ENCODE results near the gene SRGAP1. TPM values are rescaled to one million over a fixed set of nuclear protein-coding genes. Genes with fewer than 3 reads are reported as not detected.
A peak's percentile ranks its signal among the peaks of the same experiment; 100 is the strongest.

SRGAP1 gene
- total RNA-seq, 8 experiments from 2014 or later = 2.2 to 11.4 (median 8.3) TPM

DNA sequence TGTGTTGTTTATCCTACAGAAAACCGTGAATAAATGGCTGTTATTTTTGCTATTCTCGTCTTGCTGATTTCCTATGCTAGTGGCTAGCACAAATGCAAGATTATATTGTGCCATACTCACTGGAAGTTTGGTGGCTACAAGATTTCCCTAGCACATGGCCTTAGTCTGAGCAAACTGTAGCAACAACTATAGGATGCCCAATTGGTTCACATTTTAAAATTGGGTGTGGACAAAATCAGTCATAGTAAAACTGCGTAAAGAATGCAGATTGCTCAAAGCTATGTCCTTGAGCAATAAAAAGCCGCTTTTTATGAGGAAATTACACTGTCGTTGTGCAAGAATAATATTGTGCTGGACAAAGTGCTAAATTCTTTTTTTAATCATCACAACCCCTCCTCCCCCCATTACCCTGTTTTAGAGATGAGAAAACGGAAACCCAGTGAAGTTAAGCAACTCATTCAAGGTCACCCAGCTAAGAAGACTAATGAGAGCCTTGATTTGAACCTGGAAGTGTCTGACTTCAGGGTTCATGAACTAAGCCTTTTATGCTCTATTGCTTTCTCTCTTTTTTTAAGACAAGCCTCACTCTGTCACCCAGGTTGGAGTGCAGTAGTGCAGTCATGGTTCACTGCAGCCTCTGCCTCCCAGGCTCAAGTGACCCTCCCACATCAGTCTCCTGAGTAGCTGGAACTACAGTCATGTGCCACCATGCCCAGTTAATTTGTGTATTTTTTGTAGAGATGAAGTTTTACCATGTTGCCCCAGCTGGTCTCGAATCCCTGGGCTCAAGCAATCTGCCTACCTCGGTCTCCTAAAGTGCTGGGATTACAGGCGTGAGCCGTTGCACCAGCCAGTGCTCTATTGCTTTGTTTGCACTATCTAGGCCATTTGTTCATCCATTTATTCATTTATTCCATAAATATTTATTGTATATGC is 73.6 kb downstream of the SRGAP1 start:
- in situ Hi-C loops (cut with MboI; ENCODE audit: low pct_unique_long_range_greater_than_20kb in 2 of 9, low sequenced_read_pairs in 9 of 9, unreplicated experiment in 9 of 9) = no loop called here
- Histone ChIP-seq H3K4me3 (no peak overlapping the region), H3K27ac (no peak overlapping the region), H3K4me1 (replicated peaks in 1 of 2) (peaks cover 20 to 35% of the 10 kb centered on the region in 2 donors)
- 0 to 96% (median 88%) methylated on average over 3 to 10 of the region's 10 CpGs for WGBS, 10 experiments
- peak in 7 of 8 experiments; percentile 35 to 82 (median 62) for ATAC-seq (replicated peaks in 6 of 8)

DNA sequence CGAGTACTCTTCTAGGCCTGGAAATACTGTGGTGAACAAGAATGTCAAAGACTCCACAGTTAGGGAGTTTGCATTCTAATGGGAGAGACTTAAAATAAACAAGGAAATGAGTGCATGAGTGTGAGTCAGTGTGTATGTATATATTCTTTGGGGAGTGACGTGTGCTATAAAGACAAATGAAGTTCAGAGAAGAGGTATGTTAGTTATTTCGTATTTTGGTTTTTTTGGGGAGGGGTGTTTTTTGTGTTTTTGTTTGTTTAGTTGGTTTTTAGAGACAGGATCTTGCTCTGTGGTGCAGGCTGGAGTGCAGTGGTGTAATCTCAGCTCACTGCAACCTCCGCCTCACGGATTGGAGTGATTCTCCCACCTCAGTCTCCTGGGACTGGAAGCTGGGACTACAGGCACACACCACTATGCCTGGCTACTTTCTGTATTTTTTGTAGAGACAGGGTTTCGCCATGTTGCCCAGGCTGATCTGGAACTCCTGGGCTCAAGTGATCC is 74.3 kb downstream of the SRGAP1 start:
- H3K4me3 ChIP-seq = no peak overlapping the region
- no peak overlapping the region for H3K27ac ChIP-seq
- 0 to 88% (median 67%) methylated on average over 1 to 6 of the region's 6 CpGs; no CpG with 5 or more reads in 3 of the 10 experiments for WGBS, 10 experiments
- peak in 6 of 8 experiments; percentile 5 to 91 (median 46) for ATAC-seq (replicated peaks in 6 of 8)
- in situ Hi-C loops (cut with MboI; ENCODE audit: low pct_unique_long_range_greater_than_20kb in 2 of 9, low sequenced_read_pairs in 9 of 9, unreplicated experiment in 9 of 9) = no loop called here
- peaks cover 20 to 35% of the 10 kb centered on the region in 2 donors for H3K4me1 ChIP-seq (replicated peaks in 1 of 2)

GRCh38 chr12:63919756-63920155 is 75.3 kb downstream of the SRGAP1 start:
- no peak for ATAC-seq (replicated peaks in 6 of 8)
- WGBS, 10 experiments = 82 to 100% (median 94%) methylated on average over 1 to 2 of the region's 2 CpGs; no CpG with 5 or more reads in 4 of the 10 experiments
- Histone ChIP-seq H3K27ac (no peak overlapping the region), H3K4me1 (replicated peaks in 1 of 2) (peaks cover 20 to 27% of the 10 kb centered on the region in 2 donors), H3K4me3 (no peak overlapping the region)
- in situ Hi-C loops (cut with MboI; ENCODE audit: low pct_unique_long_range_greater_than_20kb in 2 of 9, low sequenced_read_pairs in 9 of 9, unreplicated experiment in 9 of 9) = no loop called here

DNA sequence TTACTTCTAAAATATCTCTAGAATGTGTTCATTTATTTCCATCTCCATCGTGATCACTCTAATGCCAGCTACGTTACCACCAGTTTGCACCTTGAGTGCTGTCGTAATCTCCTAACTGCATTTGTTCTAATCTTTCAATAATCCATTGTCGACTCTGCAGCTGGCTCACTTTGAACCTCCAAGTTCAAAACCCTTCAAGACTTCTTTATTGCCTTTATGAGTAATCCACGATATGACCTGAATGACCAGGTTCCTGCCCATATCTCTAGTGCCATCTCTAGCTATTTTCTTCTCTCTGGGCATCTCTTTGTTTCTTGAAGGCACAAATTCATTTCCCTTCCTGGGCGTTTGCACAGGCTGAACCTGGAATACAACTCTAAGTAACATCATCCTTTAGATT is 76.7 kb downstream of the SRGAP1 start:
- WGBS, 10 experiments = 67 to 100% (median 92%) methylated on average over 1 to 6 of the region's 6 CpGs
- in situ Hi-C loops (cut with MboI; ENCODE audit: low pct_unique_long_range_greater_than_20kb in 2 of 9, low sequenced_read_pairs in 9 of 9, unreplicated experiment in 9 of 9) = no loop called here
- ATAC-seq (replicated peaks in 6 of 8) = no peak
- H3K27ac ChIP-seq = no peak overlapping the region
- peaks cover 13% of the 10 kb centered on the region in 2 donors for H3K4me1 ChIP-seq (replicated peaks in 1 of 2)
- no peak overlapping the region for H3K4me3 ChIP-seq

- peaks cover 8 to 10% of the 10 kb centered on the region in 2 donors for H3K4me1 ChIP-seq (replicated peaks in 1 of 2)
- ATAC-seq (replicated peaks in 6 of 8) = no peak
- 71 to 100% (median 92%) methylated on average over 1 of the region's 1 CpG; no CpG with 5 or more reads in 5 of the 10 experiments for WGBS, 10 experiments
- H3K4me3 ChIP-seq = no peak overlapping the region
- no peak overlapping the region for H3K27ac ChIP-seq
- in situ Hi-C loops (cut with MboI; ENCODE audit: low pct_unique_long_range_greater_than_20kb in 2 of 9, low sequenced_read_pairs in 9 of 9, unreplicated experiment in 9 of 9) = no loop called here
Observed at GRCh38 chr12:63922474-63922873, 78.0 kb downstream of the SRGAP1 start.

- Histone ChIP-seq H3K4me1 (replicated peaks in 1 of 2) (no peaks in the 10 kb centered on the region), H3K4me3 (no peak overlapping the region), H3K27ac (no peak overlapping the region)
- in situ Hi-C loops (cut with MboI; ENCODE audit: low pct_unique_long_range_greater_than_20kb in 2 of 9, low sequenced_read_pairs in 9 of 9, unreplicated experiment in 9 of 9) = no loop called here
- no peak for ATAC-seq (replicated peaks in 6 of 8)
- 90 to 100% (median 100%) methylated on average over 1 of the region's 1 CpG; no CpG with 5 or more reads in 6 of the 10 experiments for WGBS, 10 experiments
Observed at GRCh38 chr12:63924781-63925180, 80.3 kb downstream of the SRGAP1 start.

GRCh38 chr12:63927511-63927910 is 83.0 kb downstream of the SRGAP1 start:
- no peak overlapping the region for H3K27ac ChIP-seq
- in situ Hi-C loops (cut with MboI; ENCODE audit: low pct_unique_long_range_greater_than_20kb in 2 of 9, low sequenced_read_pairs in 9 of 9, unreplicated experiment in 9 of 9) = no loop called here
- no peak overlapping the region for H3K4me3 ChIP-seq
- ATAC-seq (replicated peaks in 6 of 8) = no peak
- WGBS, 10 experiments = 83 to 100% (median 100%) methylated on average over 1 to 2 of the region's 2 CpGs; no CpG with 5 or more reads in 3 of the 10 experiments
- H3K4me1 ChIP-seq (replicated peaks in 1 of 2) = no peaks in the 10 kb centered on the region

GRCh38 chr12:63928305-63928704 is 83.8 kb downstream of the SRGAP1 start:
- no peak for ATAC-seq (replicated peaks in 6 of 8)
- in situ Hi-C loops (cut with MboI; ENCODE audit: low pct_unique_long_range_greater_than_20kb in 2 of 9, low sequenced_read_pairs in 9 of 9, unreplicated experiment in 9 of 9) = no loop called here
- 71 to 90% (median 82%) methylated on average over 1 to 2 of the region's 2 CpGs; no CpG with 5 or more reads in 6 of the 10 experiments for WGBS, 10 experiments
- Histone ChIP-seq H3K4me3 (no peak overlapping the region), H3K4me1 (replicated peaks in 1 of 2) (no peaks in the 10 kb centered on the region), H3K27ac (no peak overlapping the region)

GRCh38 chr12:63929426-63929825 is 84.9 kb downstream of the SRGAP1 start:
- no peaks in the 10 kb centered on the region for H3K4me1 ChIP-seq (replicated peaks in 1 of 2)
- no peak overlapping the region for H3K4me3 ChIP-seq
- ATAC-seq (replicated peaks in 6 of 8) = no peak
- no peak overlapping the region for H3K27ac ChIP-seq
- in situ Hi-C loops (cut with MboI; ENCODE audit: low pct_unique_long_range_greater_than_20kb in 2 of 9, low sequenced_read_pairs in 9 of 9, unreplicated experiment in 9 of 9) = no loop called here
- WGBS, 10 experiments = 33 to 100% (median 88%) methylated on average over 1 to 3 of the region's 3 CpGs

DNA sequence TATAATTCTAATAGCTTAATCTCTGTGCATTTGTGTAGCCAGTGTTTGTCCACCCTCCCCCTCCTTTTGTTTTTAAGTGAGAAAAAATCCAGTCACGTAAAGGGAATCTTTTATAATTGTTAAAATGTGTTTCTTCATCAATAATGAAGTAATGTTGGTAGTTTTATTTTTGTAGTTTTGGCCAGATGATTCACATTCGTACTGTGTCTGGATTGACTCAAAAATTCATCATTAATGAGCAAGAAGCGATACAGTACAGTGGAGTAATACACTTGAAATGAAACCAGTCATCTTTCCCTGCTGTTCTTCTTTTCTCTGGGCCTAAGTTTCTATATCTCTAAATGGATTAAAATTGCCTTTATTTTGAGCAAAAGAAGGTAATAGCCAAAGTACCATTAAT is 86.5 kb downstream of the SRGAP1 start:
- in situ Hi-C loops (cut with MboI; ENCODE audit: low pct_unique_long_range_greater_than_20kb in 2 of 9, low sequenced_read_pairs in 9 of 9, unreplicated experiment in 9 of 9) = no loop called here
- H3K27ac ChIP-seq = no peak overlapping the region
- no peak overlapping the region for H3K4me3 ChIP-seq
- no peaks in the 10 kb centered on the region for H3K4me1 ChIP-seq (replicated peaks in 1 of 2)
- peak in 1 of 8 experiments; percentile 34 for ATAC-seq (replicated peaks in 6 of 8)
- WGBS, 10 experiments = 12 to 100% (median 93%) methylated on average over 1 to 3 of the region's 3 CpGs

DNA sequence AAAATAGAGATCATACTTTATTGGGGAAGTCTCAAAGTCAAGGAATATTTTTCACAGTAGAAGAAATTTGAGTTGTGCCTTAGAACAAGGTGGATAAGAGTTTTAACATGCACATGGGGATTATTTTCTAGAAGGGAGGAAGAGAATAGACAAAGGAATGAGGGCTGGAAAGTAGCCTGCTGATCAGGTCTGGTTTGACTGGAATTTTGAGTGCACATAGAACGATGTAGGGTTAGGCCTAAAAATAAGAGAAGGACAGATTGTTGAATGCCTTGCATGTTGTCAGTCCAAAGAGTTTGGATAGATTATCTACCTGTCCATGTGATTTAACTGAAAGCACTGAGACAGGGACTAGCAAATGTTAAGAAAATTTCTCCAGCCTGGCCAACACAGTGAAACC is 87.2 kb downstream of the SRGAP1 start:
- WGBS, 10 experiments = 43 to 100% (median 87%) methylated on average over 1 of the region's 1 CpG; no CpG with 5 or more reads in 2 of the 10 experiments
- H3K27ac ChIP-seq = no peak overlapping the region
- in situ Hi-C loops (cut with MboI; ENCODE audit: low pct_unique_long_range_greater_than_20kb in 2 of 9, low sequenced_read_pairs in 9 of 9, unreplicated experiment in 9 of 9) = no loop called here
- H3K4me3 ChIP-seq = no peak overlapping the region
- no peaks in the 10 kb centered on the region for H3K4me1 ChIP-seq (replicated peaks in 1 of 2)
- ATAC-seq (replicated peaks in 6 of 8) = no peak

DNA sequence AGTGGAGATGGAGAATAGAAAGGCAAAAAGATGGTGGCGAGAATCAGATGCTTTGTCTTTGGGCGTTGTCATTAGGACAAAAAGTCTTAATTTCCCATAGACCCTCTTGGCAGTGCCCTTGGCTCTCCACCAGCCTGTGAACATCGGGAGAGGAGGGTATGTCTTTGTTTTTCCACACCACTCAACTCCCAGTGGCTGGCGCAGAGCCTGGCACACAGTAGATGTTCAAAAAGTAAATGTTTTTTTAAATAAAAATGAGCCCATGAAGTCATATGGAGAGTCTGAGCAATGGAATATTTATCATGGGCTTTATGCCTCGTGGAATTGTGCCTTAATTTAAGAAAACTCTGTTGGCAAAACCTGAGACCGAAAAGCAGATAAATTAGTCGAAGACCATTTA is 90.4 kb downstream of the SRGAP1 start:
- in situ Hi-C loops (cut with MboI; ENCODE audit: low pct_unique_long_range_greater_than_20kb in 2 of 9, low sequenced_read_pairs in 9 of 9, unreplicated experiment in 9 of 9) = no loop called here
- Histone ChIP-seq H3K4me3 (no peak overlapping the region), H3K4me1 (replicated peaks in 1 of 2) (peaks cover 0 to 2% of the 10 kb centered on the region in 2 donors), H3K27ac (no peak overlapping the region)
- ATAC-seq (replicated peaks in 6 of 8) = no peak
- WGBS, 10 experiments = 54 to 100% (median 81%) methylated on average over 3 to 7 of the region's 7 CpGs

DNA sequence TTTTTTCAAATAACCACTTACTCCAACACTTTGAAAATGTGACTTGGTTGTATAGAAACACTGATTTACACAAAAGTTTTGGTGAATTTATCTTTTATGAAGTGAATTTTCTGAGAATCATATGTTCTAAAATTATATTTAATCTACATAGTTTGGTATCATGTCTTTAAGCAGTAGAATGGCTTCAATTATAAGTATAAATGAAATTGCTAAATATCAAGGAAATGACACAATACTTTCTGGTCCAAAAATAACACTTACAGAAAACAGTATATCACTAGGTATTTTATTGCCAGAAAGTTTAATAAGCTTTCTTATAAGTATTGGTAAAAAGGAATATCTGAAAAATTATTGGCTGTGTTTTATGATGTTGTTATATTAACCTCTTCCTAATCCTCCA is 90.9 kb downstream of the SRGAP1 start:
- Histone ChIP-seq H3K27ac (no peak overlapping the region), H3K4me3 (no peak overlapping the region), H3K4me1 (replicated peaks in 1 of 2) (peaks cover 3 to 6% of the 10 kb centered on the region in 2 donors)
- no peak for ATAC-seq (replicated peaks in 6 of 8)
- in situ Hi-C loops (cut with MboI; ENCODE audit: low pct_unique_long_range_greater_than_20kb in 2 of 9, low sequenced_read_pairs in 9 of 9, unreplicated experiment in 9 of 9) = no loop called here
